Right lobe of liver (tissue), 6 donors: ENCODE results near the gene LUZP2. TPM values are rescaled to one million over a fixed set of nuclear protein-coding genes. Genes with fewer than 3 reads are reported as not detected.
"Not testable (repeated sequence)": the region's sequence is repeated elsewhere in the genome, so short reads cannot be mapped to it uniquely, and the experiment has no call there.

Source experiments
- ATAC-seq, 4 donors: fragments of 200-7000 bp; cut with Tn5 transposase; one replicate each; pipeline ENCODE4 v1.9.1; 2020; ENCODE audit warnings: mild to moderate bottlenecking in 4 of 4, moderate library complexity in 4 of 4
- DNase-seq, 3 donors: peaks; one replicate each; pipeline ENCODE4 v3.0.0-alpha.2; 2020
- H3K27ac ChIP-seq, 3 donors: fragments of 200-600 bp; one replicate each; pipeline ENCODE4 v1.8.0; 2022
- H3K27me3 ChIP-seq, 2 donors: fragments of 200-600 bp; one replicate each; pipeline ENCODE4 v1.8.0; 2022
- H3K36me3 ChIP-seq, 4 donors: fragments of 200-600 bp; sonication (generic) in 1 of 4; one replicate each; pipeline versions ENCODE4 v1.5.1 to v1.8.0; 2017 to 2022; ENCODE audit warnings: control low read depth in 1 of 4
- H3K4me1 ChIP-seq, 4 donors: fragments of 200-600 bp; sonication (generic) in 1 of 4; one replicate each; pipeline versions ENCODE4 v1.5.1 to v1.8.0; 2017 to 2022; ENCODE audit warnings: control low read depth in 1 of 4
- H3K4me3 ChIP-seq, 3 donors: fragments of 200-600 bp; one replicate each; pipeline ENCODE4 v1.8.0; 2022
- H3K9me3 ChIP-seq, 4 donors: fragments of 200-600 bp; sonication (generic) in 1 of 4; one replicate each; pipeline versions ENCODE4 v1.5.1 to v1.8.0; 2017 to 2022; ENCODE audit warnings: control low read depth in 1 of 4
- CTCF ChIP-seq, 4 donors: fragments of 200-600 bp in 3 of 4; fragments of 450-650 bp in 1 of 4; IDR thresholded peaks; one replicate each; pipeline versions ENCODE4 v1.5.1 to v1.8.0; 2016 to 2022; ENCODE audit warnings: antibody characterized with exemption in 4 of 4, mild to moderate bottlenecking in 2 of 4
- POLR2A ChIP-seq: fragments of 450-650 bp; IDR thresholded peaks from one replicate; pipeline ENCODE4 v1.6.1; 2017; ENCODE audit warnings: antibody characterized with exemption, mild to moderate bottlenecking
- WGBS: methylation state at CpG from one replicate; pipeline ENCODE4 v1.1.6; 2018; ENCODE audit warnings: low coverage, low lambda C conversion rate; ENCODE audit not compliant: insufficient coverage; ENCODE audit errors: missing lambda C conversion rate; 5-methylcytosine and 5-hydroxymethylcytosine counted together
- intact Hi-C, 2 donors: fragments of 100-400 bp; cut with DNase I; formaldehyde crosslinking; loops; one replicate each; pipeline versions ENCODE4 v1.11.2 to v1.14.1; 2022
- total RNA-seq, 6 experiments: library from RNA; depleted of rRNA in 2 of 6; stranded (reverse); fragments of >200 nt in 2 of 6; fragmentation: NEBNext Ultra II Directional in 3 of 6; extraction: Animal tissue kit (Norgen Biotek cat#: 25700) in 3 of 6; gene quantifications; one replicate each; pipeline versions ENCODE4 v1.1.0 to v1.2.4, GENCODE V29; 2016 to 2023
- donor health status: DM: no; HTN: yes; CAD: no.
- donor health status: DM: no; HTN: no; CAD: no.
- donor health status: DM: no; HTN: no; CAD: no.
- donor health status: DM: no; HTN: yes; CAD: no.
- donor health status: DM: no; HTN: yes; CAD: no.

LUZP2 gene
- total RNA-seq, 6 experiments from 2014 or later, result not detected

DNA sequence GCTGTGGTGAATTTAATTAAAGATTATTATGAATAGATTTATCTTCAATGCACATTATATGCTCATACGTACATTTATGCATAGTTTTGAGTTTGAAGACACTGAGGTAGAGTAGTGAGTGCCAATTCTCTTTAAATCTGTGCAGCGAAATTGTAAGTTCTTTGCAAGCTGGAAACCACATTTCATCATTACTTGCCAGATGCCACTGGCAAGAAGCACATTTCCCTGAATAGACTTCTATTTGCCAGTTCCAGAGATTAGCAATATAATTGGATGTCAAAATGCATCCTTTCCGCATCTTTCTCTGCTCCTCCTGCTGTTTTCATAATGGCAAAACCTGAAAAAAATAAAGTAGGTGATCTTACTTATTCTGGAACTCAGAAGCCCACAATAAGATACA lies 448.0 kb downstream of the LUZP2 start:
- Histone ChIP-seq H3K4me1 (no peaks in the 10 kb centered on the region), H3K27me3 (no peaks in the 10 kb centered on the region), H3K27ac (no peak overlapping the region), H3K4me3 (no peak overlapping the region), H3K36me3 (no peaks in the 10 kb centered on the region), H3K9me3 (no peaks in the 10 kb centered on the region)
- no peak for TF ChIP-seq CTCF (IDR thresholded peaks at IDR 0.05)
- TF ChIP-seq POLR2A, result no peak
- DNase-seq (no peak), ATAC-seq (no peak)
- intact Hi-C loops, result no loop called here
- WGBS, result 58% methylated on average over 3 of the region's 3 CpGs

DNA sequence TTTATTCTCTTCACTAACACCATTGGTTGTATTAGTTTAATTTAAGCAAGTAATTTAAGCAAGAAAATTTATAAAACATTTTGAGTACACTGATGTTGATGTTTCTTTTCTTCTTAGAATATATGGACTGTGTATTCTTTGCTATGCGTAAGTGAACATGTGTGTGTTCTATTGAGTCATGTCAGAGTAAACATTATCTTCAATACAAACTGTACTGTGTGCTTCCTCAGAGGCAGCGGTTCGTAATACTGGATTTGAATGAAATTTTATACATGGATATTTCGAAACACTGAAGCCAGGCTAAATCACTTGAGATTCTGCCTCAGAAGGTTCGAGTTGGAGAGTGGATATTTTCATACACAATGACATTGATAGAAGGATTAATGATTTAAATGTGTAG lies 452.6 kb downstream of the LUZP2 start:
- Histone ChIP-seq H3K36me3 (no peaks in the 10 kb centered on the region), H3K4me3 (no peak overlapping the region), H3K9me3 (no peaks in the 10 kb centered on the region), H3K4me1 (no peaks in the 10 kb centered on the region), H3K27me3 (no peaks in the 10 kb centered on the region), H3K27ac (no peak overlapping the region)
- no peak for DNase-seq
- ATAC-seq, result no peak
- intact Hi-C loops, result no loop called here
- WGBS, result 49% methylated on average over 5 of the region's 5 CpGs
- TF ChIP-seq CTCF (IDR thresholded peaks at IDR 0.05) (no peak), POLR2A (no peak)

- WGBS, result 83% methylated on average over 1 of the region's 2 CpGs
- no peak for TF ChIP-seq CTCF (IDR thresholded peaks at IDR 0.05)
- TF ChIP-seq POLR2A, result no peak
- H3K4me3 ChIP-seq, result no peak overlapping the region
- ATAC-seq (no peak), DNase-seq (no peak)
- no peaks in the 10 kb centered on the region for H3K36me3 ChIP-seq
- H3K9me3 ChIP-seq, result no peaks in the 10 kb centered on the region
- H3K27ac ChIP-seq, result no peak overlapping the region
- H3K4me1 ChIP-seq, result no peaks in the 10 kb centered on the region
- intact Hi-C loops, result no loop called here
- no peaks in the 10 kb centered on the region for H3K27me3 ChIP-seq
These were observed 467.0 kb downstream of the LUZP2 start for GRCh38 chr11:24963852-24964251.

GRCh38 chr11:24965748-24966147 lies 468.9 kb downstream of the LUZP2 start:
- H3K36me3 ChIP-seq, result no peaks in the 10 kb centered on the region
- intact Hi-C loops, result no loop called here
- H3K27ac ChIP-seq, result no peak overlapping the region
- no peak overlapping the region for H3K4me3 ChIP-seq
- ATAC-seq (no peak), DNase-seq (no peak)
- no peaks in the 10 kb centered on the region for H3K27me3 ChIP-seq
- H3K4me1 ChIP-seq, result no peaks in the 10 kb centered on the region
- no peaks in the 10 kb centered on the region for H3K9me3 ChIP-seq
- TF ChIP-seq CTCF (IDR thresholded peaks at IDR 0.05) (no peak), POLR2A (no peak)

DNA sequence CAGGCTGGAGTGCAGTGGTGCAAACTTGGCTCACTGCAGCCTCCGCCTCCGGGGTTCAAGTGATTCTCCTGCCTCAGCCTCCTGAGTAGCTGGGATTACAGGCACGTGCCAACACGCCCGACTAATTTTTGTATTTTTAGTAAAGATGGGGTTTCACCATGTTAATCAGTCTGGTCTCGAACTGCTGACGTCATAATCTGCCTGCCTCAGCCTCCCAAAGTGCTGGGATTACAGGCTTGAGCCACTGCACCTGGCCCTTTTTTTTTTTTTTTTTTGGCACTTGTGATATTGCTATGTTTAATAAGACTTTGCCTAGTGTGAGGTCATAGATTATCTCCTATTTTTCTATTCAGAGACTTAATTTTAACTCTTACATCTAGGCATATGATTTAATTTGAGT lies 497.1 kb downstream of the LUZP2 start:
- 87% methylated on average over 5 of the region's 7 CpGs for WGBS
- DNase-seq, H3K27me3 ChIP-seq, intact Hi-C loops, H3K9me3 ChIP-seq, ATAC-seq, H3K36me3 ChIP-seq, H3K4me3 ChIP-seq, H3K27ac ChIP-seq, H3K4me1 ChIP-seq: not testable (repeated sequence)

DNA sequence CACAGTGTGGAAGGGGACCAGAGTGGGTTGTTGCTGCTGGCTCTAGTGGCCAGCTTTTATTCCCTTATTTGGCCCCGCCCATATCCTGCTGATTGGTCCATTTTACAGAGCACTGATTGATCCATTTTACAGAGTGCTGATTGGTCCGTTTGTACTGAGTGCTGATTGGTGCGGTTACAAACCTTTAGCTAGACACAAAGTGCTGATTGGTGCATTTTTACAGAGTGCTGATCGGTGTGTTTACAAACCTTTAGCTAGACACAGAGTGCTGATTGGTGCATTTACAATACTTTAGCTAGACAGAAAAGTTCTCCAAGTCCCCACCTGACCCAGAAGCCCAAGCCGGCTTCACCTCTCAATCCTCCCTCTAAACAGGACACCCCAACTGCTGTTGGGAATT lies 503.1 kb downstream of the LUZP2 start:
- H3K27ac ChIP-seq, ATAC-seq, H3K4me3 ChIP-seq, H3K9me3 ChIP-seq, H3K4me1 ChIP-seq, DNase-seq, H3K27me3 ChIP-seq, H3K36me3 ChIP-seq, intact Hi-C loops: not testable (repeated sequence)
- 75% methylated on average over 5 of the region's 5 CpGs for WGBS
